Measurements from ENCODE around the gene NBPF19.
"Not testable (repeated sequence)": the region's sequence is repeated elsewhere in the genome, so short reads cannot be mapped to it uniquely, and the experiment has no call there.

GRCh38 chr1:149558350-149558825, 83.5 kb downstream of the NBPF19 start:
- TF ChIP-seq CREB5 (CRISPR knock-in tag; IDR thresholded peaks at IDR 0.05; ENCODE audit: low read depth); SNAI2 (CRISPR knock-in tag; IDR thresholded peaks at IDR 0.05); ESRRG (CRISPR knock-in tag; IDR thresholded peaks at IDR 0.05); TOX (CRISPR knock-in tag; IDR thresholded peaks at IDR 0.05; ENCODE audit: borderline replicate concordance); RARB (CRISPR knock-in tag; IDR thresholded peaks at IDR 0.05); CSRNP3 (CRISPR knock-in tag; IDR thresholded peaks at IDR 0.05); ZFP3 (CRISPR knock-in tag; IDR thresholded peaks at IDR 0.05); CSDC2 (CRISPR knock-in tag; IDR thresholded peaks at IDR 0.05); ARNTL (CRISPR knock-in tag; IDR thresholded peaks at IDR 0.05; ENCODE audit: borderline replicate concordance, low read depth); TCF4 (CRISPR knock-in tag; IDR thresholded peaks at IDR 0.05; ENCODE audit: borderline replicate concordance); ZFP30 (CRISPR knock-in tag; IDR thresholded peaks at IDR 0.05); ZNF8 (CRISPR knock-in tag; IDR thresholded peaks at IDR 0.05); PPARA (CRISPR knock-in tag; IDR thresholded peaks at IDR 0.05; ENCODE audit: borderline replicate concordance): not testable (repeated sequence)
- TF ChIP-seq, protein P1, sequence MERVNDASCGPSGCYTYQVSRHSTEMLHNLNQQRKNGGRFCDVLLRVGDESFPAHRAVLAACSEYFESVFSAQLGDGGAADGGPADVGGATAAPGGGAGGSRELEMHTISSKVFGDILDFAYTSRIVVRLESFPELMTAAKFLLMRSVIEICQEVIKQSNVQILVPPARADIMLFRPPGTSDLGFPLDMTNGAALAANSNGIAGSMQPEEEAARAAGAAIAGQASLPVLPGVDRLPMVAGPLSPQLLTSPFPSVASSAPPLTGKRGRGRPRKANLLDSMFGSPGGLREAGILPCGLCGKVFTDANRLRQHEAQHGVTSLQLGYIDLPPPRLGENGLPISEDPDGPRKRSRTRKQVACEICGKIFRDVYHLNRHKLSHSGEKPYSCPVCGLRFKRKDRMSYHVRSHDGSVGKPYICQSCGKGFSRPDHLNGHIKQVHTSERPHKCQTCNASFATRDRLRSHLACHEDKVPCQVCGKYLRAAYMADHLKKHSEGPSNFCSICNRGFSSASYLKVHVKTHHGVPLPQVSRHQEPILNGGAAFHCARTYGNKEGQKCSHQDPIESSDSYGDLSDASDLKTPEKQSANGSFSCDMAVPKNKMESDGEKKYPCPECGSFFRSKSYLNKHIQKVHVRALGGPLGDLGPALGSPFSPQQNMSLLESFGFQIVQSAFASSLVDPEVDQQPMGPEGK (CRISPR knock-in tag; IDR thresholded peaks at IDR 0.05; ENCODE audit: borderline replicate concordance) = not testable (repeated sequence)
